Measurements from ENCODE around the gene TENM4.

GRCh38 chr11:79482800-79483199 is 42.0 kb upstream of the TENM4 start:
- TF ChIP-seq REST (IDR thresholded peaks at IDR 0.05; ENCODE audit: insufficient read depth in 1 of 2, low read depth in 2 of 2, low read length in 2 of 2): no peak
- no peak for TF ChIP-seq TAF1 (IDR thresholded peaks at IDR 0.05; ENCODE audit: borderline replicate concordance, insufficient read depth, low read length)
